ENCODE measurements around the gene TPSB2. TPM values are rescaled to one million over a fixed set of nuclear protein-coding genes. Genes with fewer than 3 reads are reported as not detected.
A peak's percentile ranks its signal among the peaks of the same experiment; 100 is the strongest.
"Not testable (repeated sequence)": the region's sequence is repeated elsewhere in the genome, so short reads cannot be mapped to it uniquely, and the experiment has no call there.

Gene TPSB2
- total RNA-seq, 2 donors from 2014 or later: 1.0 TPM; not detected in 1

DNA sequence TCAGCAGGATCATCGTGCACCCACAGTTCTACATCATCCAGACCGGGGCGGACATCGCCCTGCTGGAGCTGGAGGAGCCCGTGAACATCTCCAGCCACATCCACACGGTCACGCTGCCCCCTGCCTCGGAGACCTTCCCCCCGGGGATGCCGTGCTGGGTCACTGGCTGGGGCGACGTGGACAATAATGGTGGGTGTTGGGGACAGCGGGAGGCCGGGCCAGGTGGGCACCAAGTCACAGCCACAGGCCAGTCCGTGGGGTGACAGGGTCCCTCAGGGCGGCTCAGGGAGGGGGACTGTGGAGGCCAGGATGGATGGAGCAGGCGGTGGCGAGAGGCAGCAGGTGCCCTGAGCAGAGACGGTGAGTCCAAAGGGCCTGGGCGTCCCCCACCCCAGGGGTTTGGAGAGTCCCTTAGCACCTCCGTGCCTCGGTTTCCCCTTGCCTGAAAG is 26.9 kb upstream of the TPSB2 start:
- Mint-ChIP-seq H3K4me1 (ENCODE audit: low read depth in 2 of 2) (peaks cover 0 to 5% of the 10 kb centered on the region in 2 donors), H3K9me3 (no peaks in the 10 kb centered on the region), H3K4me3 (no peak overlapping the region), H3K27me3 (peaks cover 0 to 11% of the 10 kb centered on the region in 2 donors), H3K36me3 (no peaks in the 10 kb centered on the region), H3K27ac (no peak overlapping the region)
- no peak for ATAC-seq
- DNase-seq (ENCODE audit: low spot score): peak; percentile 57

- peak in 1 of 2 donors; percentile 8 for ATAC-seq
- H3K27ac Mint-ChIP-seq; H3K27me3 Mint-ChIP-seq; H3K4me1 Mint-ChIP-seq (ENCODE audit: low read depth in 2 of 2); H3K36me3 Mint-ChIP-seq; H3K4me3 Mint-ChIP-seq; H3K9me3 Mint-ChIP-seq: not testable (repeated sequence)
- DNase-seq (ENCODE audit: low spot score): peak; percentile 53
These were observed 26.4 kb upstream of the TPSB2 start for GRCh38 chr16:1256296-1256873.

DNA sequence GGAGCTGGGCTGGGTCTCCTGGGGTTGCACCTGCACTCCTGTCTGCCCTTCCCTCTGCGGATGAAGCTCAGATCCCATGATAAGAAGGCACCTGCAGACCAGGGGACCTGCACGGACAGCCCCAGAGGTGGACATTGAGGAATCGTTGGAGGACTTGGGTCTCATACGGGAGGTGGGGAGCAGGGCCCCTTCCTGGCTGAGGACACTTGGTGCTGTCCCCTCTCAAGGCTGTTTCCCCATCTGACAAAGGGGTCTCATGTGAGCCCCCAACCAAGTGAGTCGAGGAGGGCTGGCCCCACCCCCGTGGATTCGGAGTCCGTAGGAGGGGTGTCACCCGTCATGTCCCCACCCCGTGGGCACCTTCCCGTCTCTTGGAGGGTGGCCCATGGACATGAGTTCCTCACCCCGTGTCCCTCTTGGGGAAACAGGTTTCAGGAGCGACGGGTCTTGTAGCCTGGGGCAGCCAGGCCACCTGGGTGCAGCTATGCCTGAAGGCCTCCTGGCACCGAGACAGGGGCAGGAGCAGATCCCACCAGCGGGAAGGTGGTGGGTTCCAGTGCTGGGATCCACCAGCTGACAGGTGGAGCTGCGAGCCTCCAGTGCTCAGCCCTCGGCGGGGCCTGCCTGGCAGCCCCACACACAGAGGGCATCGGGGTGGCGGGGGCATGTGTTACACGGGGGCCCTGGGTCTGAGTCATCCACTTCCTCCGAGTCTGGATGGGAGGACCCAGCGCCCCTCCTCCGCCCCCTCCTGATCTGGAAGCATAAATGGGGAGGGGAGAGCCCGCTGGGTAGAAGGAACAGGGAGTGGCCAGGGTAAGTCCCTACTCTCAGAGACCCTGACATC is 25.5 kb upstream of the TPSB2 start, which contains the start of gene TPSD1:
TPSD1 (plus strand) TSS at position 794 of the 847 bp plus-strand sequence. CDS start 212 bp downstream, outside the sequence.
- not testable (repeated sequence) for H3K4me1 Mint-ChIP-seq (ENCODE audit: low read depth in 2 of 2)

GRCh38 chr16:1254821-1255220 is 24.8 kb upstream of the TPSB2 start:
- not testable (repeated sequence) for H3K9me3 Mint-ChIP-seq; DNase-seq (ENCODE audit: low spot score); ATAC-seq; H3K27ac Mint-ChIP-seq; H3K4me3 Mint-ChIP-seq; H3K27me3 Mint-ChIP-seq; H3K4me1 Mint-ChIP-seq (ENCODE audit: low read depth in 2 of 2); H3K36me3 Mint-ChIP-seq

More for the DNA sequence above, 25.5 kb upstream of the TPSB2 start, which contains the start of gene TPSD1:
- H3K27ac Mint-ChIP-seq, H3K36me3 Mint-ChIP-seq, H3K27me3 Mint-ChIP-seq, H3K9me3 Mint-ChIP-seq, H3K4me3 Mint-ChIP-seq: not testable (repeated sequence)
- DNase-seq (ENCODE audit: low spot score) (peak; percentile 56), ATAC-seq (peak; percentile 8 to 40)

GRCh38 chr16:1253701-1254364 is 23.8 kb upstream of the TPSB2 start:
- H3K27ac Mint-ChIP-seq; H3K27me3 Mint-ChIP-seq; H3K4me1 Mint-ChIP-seq (ENCODE audit: low read depth in 2 of 2); DNase-seq (ENCODE audit: low spot score); H3K36me3 Mint-ChIP-seq; H3K4me3 Mint-ChIP-seq; H3K9me3 Mint-ChIP-seq: not testable (repeated sequence)
- ATAC-seq: peak; percentile 17 to 62

GRCh38 chr16:1249031-1249755 is 19.2 kb upstream of the TPSB2 start:
- peak; percentile 41 for DNase-seq (ENCODE audit: low spot score)

DNA sequence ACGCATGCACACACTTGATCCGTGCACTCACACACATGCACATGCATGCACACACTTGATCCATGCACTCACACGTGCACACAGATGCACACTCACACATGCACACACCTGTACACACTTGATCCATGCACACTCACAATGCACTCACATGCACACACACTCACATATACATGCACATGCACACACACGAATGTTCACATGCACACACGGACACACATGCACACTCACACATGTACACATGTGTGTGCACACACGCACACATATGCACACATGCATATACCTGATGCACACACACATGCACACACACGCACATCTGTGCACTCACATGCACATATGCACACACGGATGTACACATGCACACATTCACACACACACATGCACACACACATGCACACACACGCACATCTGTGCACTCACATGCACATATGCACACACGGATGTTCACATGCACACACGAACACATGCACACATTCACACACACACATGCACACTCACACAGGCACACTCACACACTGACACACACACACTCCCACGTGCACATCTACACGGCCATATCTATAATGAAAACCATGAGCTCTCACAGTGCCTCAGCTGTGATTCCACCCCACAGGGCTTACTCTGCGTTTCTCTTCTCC is 18.0 kb upstream of the TPSB2 start:
- H3K36me3 Mint-ChIP-seq; H3K9me3 Mint-ChIP-seq; H3K4me1 Mint-ChIP-seq (ENCODE audit: low read depth in 2 of 2); DNase-seq (ENCODE audit: low spot score); H3K27ac Mint-ChIP-seq; H3K4me3 Mint-ChIP-seq; ATAC-seq; H3K27me3 Mint-ChIP-seq: not testable (repeated sequence)

More at GRCh38 chr16:1249031-1249755, 19.2 kb upstream of the TPSB2 start:
- not testable (repeated sequence) for H3K4me3 Mint-ChIP-seq; H3K36me3 Mint-ChIP-seq; H3K27ac Mint-ChIP-seq; H3K4me1 Mint-ChIP-seq (ENCODE audit: low read depth in 2 of 2); H3K9me3 Mint-ChIP-seq; H3K27me3 Mint-ChIP-seq
- ATAC-seq: peak; percentile 57 to 76

GRCh38 chr16:1245452-1246020 is 15.6 kb upstream of the TPSB2 start:
- no peak for ATAC-seq
- H3K27me3 Mint-ChIP-seq: no peaks in the 10 kb centered on the region
- no peaks in the 10 kb centered on the region for H3K36me3 Mint-ChIP-seq
- H3K27ac Mint-ChIP-seq: peak overlapping the region; percentile 52 to 59
- DNase-seq (ENCODE audit: low spot score): peak; percentile 37
- H3K9me3 Mint-ChIP-seq: no peaks in the 10 kb centered on the region
- peak overlapping the region; percentile 30 for H3K4me3 Mint-ChIP-seq
- H3K4me1 Mint-ChIP-seq (ENCODE audit: low read depth in 2 of 2): peaks cover 6 to 8% of the 10 kb centered on the region in 2 donors

DNA sequence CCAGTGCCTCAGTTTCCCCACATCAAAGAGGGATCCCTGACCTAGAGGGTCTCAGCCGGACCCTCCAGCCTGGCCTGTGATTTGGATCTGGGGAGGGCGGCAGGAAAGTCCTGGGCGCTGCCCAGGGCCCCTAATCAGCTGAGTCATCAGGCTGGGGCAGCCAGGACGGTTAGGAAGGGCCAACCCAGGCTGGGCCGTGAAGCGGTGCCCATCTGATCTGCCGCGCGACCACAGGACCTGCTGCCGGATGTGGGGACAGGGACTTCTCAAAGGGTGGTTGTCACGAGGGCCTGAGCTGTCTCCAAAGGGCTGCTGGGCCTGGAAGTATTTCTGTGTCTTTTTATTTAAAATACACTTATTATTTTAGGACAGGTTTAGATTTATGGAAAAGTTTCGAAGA is 14.9 kb upstream of the TPSB2 start:
- no peaks in the 10 kb centered on the region for H3K9me3 Mint-ChIP-seq
- no peaks in the 10 kb centered on the region for H3K27me3 Mint-ChIP-seq
- peaks cover 6 to 8% of the 10 kb centered on the region in 2 donors for H3K4me1 Mint-ChIP-seq (ENCODE audit: low read depth in 2 of 2)
- peak; percentile 81 for DNase-seq (ENCODE audit: low spot score)
- no peak overlapping the region for H3K4me3 Mint-ChIP-seq
- H3K27ac Mint-ChIP-seq: peak overlapping the region; percentile 52 to 59
- ATAC-seq: peak; percentile 86
- no peaks in the 10 kb centered on the region for H3K36me3 Mint-ChIP-seq

DNA sequence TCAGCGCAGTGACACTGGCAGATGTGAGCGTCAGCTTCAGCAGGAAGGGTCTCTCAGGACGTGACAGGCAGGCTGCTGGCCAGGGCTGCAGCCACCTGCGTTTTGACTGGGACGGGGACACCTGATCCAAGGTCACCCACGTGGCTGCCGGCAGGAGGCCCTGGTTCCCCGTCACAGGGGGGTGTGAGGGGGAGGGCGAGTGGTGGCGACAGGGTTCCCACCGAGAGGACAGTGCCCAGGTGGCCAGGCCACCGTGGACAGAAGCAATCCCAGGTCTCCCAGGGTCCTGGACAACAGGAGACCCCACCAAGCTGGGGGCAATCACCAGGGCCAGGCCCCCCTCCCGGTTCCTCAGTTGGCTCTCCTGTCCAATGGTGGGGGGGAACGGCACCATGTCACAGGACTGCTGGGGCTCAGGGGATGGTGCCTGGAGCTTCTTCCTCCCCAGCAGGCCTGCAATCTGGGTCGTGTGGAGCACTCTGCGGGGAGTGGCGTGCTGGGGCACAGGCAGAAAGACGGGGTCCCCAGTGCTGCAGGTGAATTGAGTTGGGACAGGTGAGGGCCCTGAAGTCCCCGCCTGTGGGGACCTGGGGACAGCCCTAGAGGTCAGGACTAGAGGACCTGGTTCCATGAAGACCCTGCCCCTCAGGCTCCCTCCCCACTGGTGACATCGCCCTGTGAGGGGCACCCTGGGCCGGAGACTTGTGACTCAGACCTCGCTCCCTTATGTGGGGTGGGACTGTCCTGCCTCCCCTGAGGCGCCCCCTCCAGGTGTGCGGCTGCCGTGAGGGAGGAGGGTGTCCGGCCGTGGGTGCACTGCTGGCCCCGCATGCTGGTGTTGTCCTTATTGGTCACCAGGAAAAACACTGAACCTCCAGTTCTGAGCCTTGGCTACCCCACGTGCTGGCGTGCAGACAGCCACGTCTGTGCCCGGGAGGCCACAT is 14.2 kb upstream of the TPSB2 start:
- peak in 1 of 2 donors; percentile 1 for ATAC-seq

GRCh38 chr16:1243363-1243762 is 13.4 kb upstream of the TPSB2 start:
- not testable (repeated sequence) for H3K27me3 Mint-ChIP-seq

More for the DNA sequence above, 14.2 kb upstream of the TPSB2 start:
- H3K27ac Mint-ChIP-seq: peak overlapping the region; percentile 52 to 59
- not testable (repeated sequence) for H3K27me3 Mint-ChIP-seq; H3K9me3 Mint-ChIP-seq; H3K36me3 Mint-ChIP-seq; H3K4me1 Mint-ChIP-seq (ENCODE audit: low read depth in 2 of 2); H3K4me3 Mint-ChIP-seq
- peak; percentile 44 for DNase-seq (ENCODE audit: low spot score)

GRCh38 chr16:1241081-1241480 is 11.1 kb upstream of the TPSB2 start:
- not testable (repeated sequence) for H3K27ac Mint-ChIP-seq, ATAC-seq, H3K27me3 Mint-ChIP-seq, H3K9me3 Mint-ChIP-seq, H3K4me3 Mint-ChIP-seq, H3K36me3 Mint-ChIP-seq
- H3K4me1 Mint-ChIP-seq (ENCODE audit: low read depth in 2 of 2): peaks cover 6 to 14% of the 10 kb centered on the region in 2 donors
- DNase-seq (ENCODE audit: low spot score): peak; percentile 39

More at GRCh38 chr16:1243363-1243762, 13.4 kb upstream of the TPSB2 start:
- H3K27ac Mint-ChIP-seq; H3K4me3 Mint-ChIP-seq; DNase-seq (ENCODE audit: low spot score); H3K9me3 Mint-ChIP-seq; H3K36me3 Mint-ChIP-seq; ATAC-seq: not testable (repeated sequence)
- H3K4me1 Mint-ChIP-seq (ENCODE audit: low read depth in 2 of 2): peaks cover 6 to 11% of the 10 kb centered on the region in 2 donors
